ENCODE measurements around the gene ANK2. TPM values are rescaled to one million over a fixed set of nuclear protein-coding genes. Genes with fewer than 3 reads are reported as not detected.

ANK2 gene
- polyA plus RNA-seq, 1 donor (not counting 4 experiments of a cell fraction or from before 2014, with no cell fraction given): 0.22 TPM

GRCh38 chr4:113397114-113397701 is 347.8 kb downstream of the ANK2 start:
- no peak overlapping the region for H3K4me3 ChIP-seq (ENCODE audit: control insufficient read depth in 2 of 3, extremely low read depth in 1 of 3, insufficient read depth in 2 of 3, low read depth in 1 of 3, low read length in 3 of 3)
- H3K79me2 ChIP-seq (ENCODE audit: control insufficient read depth, insufficient read depth, low read length): no peaks in the 10 kb centered on the region
- no peaks in the 10 kb centered on the region for H3K4me1 ChIP-seq (ENCODE audit: control insufficient read depth, extremely low read depth, insufficient read depth, low read length)
- H4K20me1 ChIP-seq (ENCODE audit: control insufficient read depth, extremely low read depth, insufficient read depth, low read length): no peaks in the 10 kb centered on the region
- no peak for FAIRE-seq
- H3K27ac ChIP-seq (ENCODE audit: control insufficient read depth, insufficient read depth, low read length): no peak overlapping the region
- no peaks in the 10 kb centered on the region for H3K9me3 ChIP-seq (ENCODE audit: control insufficient read depth, low read depth, low read length)
- H3K36me3 ChIP-seq (ENCODE audit: control insufficient read depth in 2 of 2, extremely low read depth in 1 of 2, insufficient read depth in 2 of 2, low read length in 2 of 2): no peaks in the 10 kb centered on the region
- TF ChIP-seq CTCF (optimal IDR thresholded peaks at IDR 0.05 in 1 of 3, IDR thresholded peaks at IDR 0.05 in 1 of 3, conservative IDR thresholded peaks at IDR 0.05 in 1 of 3; ENCODE audit: extremely low read depth in 1 of 3, insufficient read depth in 2 of 3, low read length in 3 of 3): no peak
- H3K9ac ChIP-seq (ENCODE audit: control insufficient read depth, extremely low read depth, insufficient read depth, low read length): no peak overlapping the region
- no peak overlapping the region for H3K4me2 ChIP-seq (ENCODE audit: control insufficient read depth, extremely low read depth, insufficient read depth, low read depth, low read length)
- no peak for DNase-seq (ENCODE audit: low read depth, low spot score)
- H3K9me1 ChIP-seq (ENCODE audit: control insufficient read depth, extremely low read depth, insufficient read depth, low read length): no peaks in the 10 kb centered on the region
- no peak overlapping the region for H2AFZ ChIP-seq (ENCODE audit: control insufficient read depth, low read length)
- dilution Hi-C loops (cut with MboI; ENCODE audit: extremely low pct_ligation_motif_present, low sequenced_read_pairs): no loop called here
- no peaks in the 10 kb centered on the region for H3K27me3 ChIP-seq (ENCODE audit: control insufficient read depth, extremely low read depth, insufficient read depth, low read length)

GRCh38 chr4:113398441-113399143 is 349.1 kb downstream of the ANK2 start:
- Histone ChIP-seq H3K4me2 (ENCODE audit: control insufficient read depth, extremely low read depth, insufficient read depth, low read depth, low read length) (no peak overlapping the region), H3K9ac (ENCODE audit: control insufficient read depth, extremely low read depth, insufficient read depth, low read length) (no peak overlapping the region), H3K27me3 (ENCODE audit: control insufficient read depth, extremely low read depth, insufficient read depth, low read length) (no peaks in the 10 kb centered on the region), H3K9me3 (ENCODE audit: control insufficient read depth, low read depth, low read length) (no peaks in the 10 kb centered on the region), H3K79me2 (ENCODE audit: control insufficient read depth, insufficient read depth, low read length) (no peaks in the 10 kb centered on the region), H3K4me1 (ENCODE audit: control insufficient read depth, extremely low read depth, insufficient read depth, low read length) (no peaks in the 10 kb centered on the region), H3K4me3 (ENCODE audit: control insufficient read depth in 2 of 3, extremely low read depth in 1 of 3, insufficient read depth in 2 of 3, low read depth in 1 of 3, low read length in 3 of 3) (no peak overlapping the region), H3K27ac (ENCODE audit: control insufficient read depth, insufficient read depth, low read length) (no peak overlapping the region), H3K9me1 (ENCODE audit: control insufficient read depth, extremely low read depth, insufficient read depth, low read length) (no peaks in the 10 kb centered on the region), H2AFZ (ENCODE audit: control insufficient read depth, low read length) (no peak overlapping the region), H4K20me1 (ENCODE audit: control insufficient read depth, extremely low read depth, insufficient read depth, low read length) (no peaks in the 10 kb centered on the region), H3K36me3 (ENCODE audit: control insufficient read depth in 2 of 2, extremely low read depth in 1 of 2, insufficient read depth in 2 of 2, low read length in 2 of 2) (no peaks in the 10 kb centered on the region)
- DNase-seq (ENCODE audit: low read depth, low spot score) (no peak), FAIRE-seq (no peak)
- dilution Hi-C loops (cut with MboI; ENCODE audit: extremely low pct_ligation_motif_present, low sequenced_read_pairs): no loop called here
- TF ChIP-seq EZH2 (IDR thresholded peaks at IDR 0.05; ENCODE audit: low read length): no peak
- no peak for TF ChIP-seq CTCF (optimal IDR thresholded peaks at IDR 0.05 in 1 of 3, IDR thresholded peaks at IDR 0.05 in 1 of 3, conservative IDR thresholded peaks at IDR 0.05 in 1 of 3; ENCODE audit: extremely low read depth in 1 of 3, insufficient read depth in 2 of 3, low read length in 3 of 3)
